OCI-LY1 (cell line): ENCODE data around the gene RNF224.
A peak's percentile ranks its signal among the peaks of the same experiment; 100 is the strongest.

Source experiments
- H2AFZ ChIP-seq: fragments of 200-600 bp; sonication (generic), shearing (Covaris generic); 2 replicates; pipeline ENCODE4 v1.6.0; 2014; ENCODE audit warnings: antibody characterized with exemption, mild to moderate bottlenecking, low read length
- H3F3A ChIP-seq: fragments of 200-600 bp; sonication (generic), shearing (Covaris generic); 2 replicates; pipeline ENCODE4 v1.6.0; 2014; ENCODE audit warnings: mild to moderate bottlenecking, antibody characterized with exemption, low read length, moderate library complexity; ENCODE audit not compliant: insufficient read depth
- H3K27ac ChIP-seq: fragments of 200-600 bp; sonication (generic); 2 replicates; pipeline ENCODE4 v1.5.1; 2014; ENCODE audit warnings: low read length, mixed run types, mild to moderate bottlenecking, low read depth; ENCODE audit not compliant: poor library complexity, severe bottlenecking
- H3K27me3 ChIP-seq: fragments of 200-600 bp; sonication (generic); 2 replicates; pipeline ENCODE4 v1.6.0; 2014; ENCODE audit warnings: antibody characterized with exemption, mild to moderate bottlenecking, low read length, moderate library complexity; ENCODE audit not compliant: insufficient read depth
- H3K36me3 ChIP-seq: fragments of 200-600 bp; sonication (generic); 2 replicates; pipeline ENCODE4 v1.6.1; 2014; ENCODE audit warnings: mild to moderate bottlenecking, antibody characterized with exemption, low read length, moderate library complexity, mixed read lengths; ENCODE audit not compliant: insufficient read depth
- H3K4me1 ChIP-seq: fragments of 200-600 bp; sonication (generic); 2 replicates; pipeline ENCODE4 v1.5.1; 2014; ENCODE audit warnings: mild to moderate bottlenecking, low read length, moderate library complexity; ENCODE audit not compliant: insufficient read depth, severe bottlenecking
- H3K4me2 ChIP-seq: fragments of 200-600 bp; sonication (generic), shearing (Covaris generic); 2 replicates; pipeline ENCODE4 v1.6.1; 2014; ENCODE audit warnings: low read length
- H3K4me3 ChIP-seq: fragments of 200-600 bp; sonication (generic); 2 replicates; pipeline ENCODE4 v1.5.1; 2014; ENCODE audit warnings: low read length, low read depth, mild to moderate bottlenecking, mixed read lengths; ENCODE audit not compliant: poor library complexity, severe bottlenecking
- H3K79me2 ChIP-seq: fragments of 200-600 bp; shearing (Covaris generic); 2 replicates; pipeline ENCODE4 v1.6.1; 2016; ENCODE audit warnings: mixed run types, low read length, mixed read lengths; ENCODE audit not compliant: insufficient read depth
- H3K9ac ChIP-seq: fragments of 200-600 bp; sonication (generic), shearing (Covaris generic); 2 replicates; pipeline ENCODE4 v1.6.1; 2014; ENCODE audit warnings: mild to moderate bottlenecking, low read length, mixed read lengths
- H3K9me2 ChIP-seq: fragments of 200-600 bp; sonication (generic), shearing (Covaris generic); 2 replicates; pipeline ENCODE4 v1.6.1; 2014; ENCODE audit warnings: low read depth, mild to moderate bottlenecking, low read length, mixed read lengths
- H3K9me3 ChIP-seq: fragments of 200-600 bp; shearing (Covaris generic); 2 replicates; pipeline ENCODE4 v1.6.1; 2014; ENCODE audit warnings: low read length, mixed read lengths
- H4K20me1 ChIP-seq: fragments of 200-600 bp; sonication (generic), shearing (Covaris generic); 2 replicates; pipeline ENCODE4 v1.6.0; 2016; ENCODE audit warnings: mild to moderate bottlenecking, low read length; ENCODE audit not compliant: insufficient read depth
- EZH2 ChIP-seq: fragments of 200-600 bp; sonication (generic), shearing (Covaris generic); IDR thresholded peaks from 2 replicates; pipeline ENCODE4 v1.8.0; 2017; ENCODE audit warnings: borderline replicate concordance, mixed run types, mild to moderate bottlenecking, antibody characterized with exemption, low read length, moderate library complexity, mixed read lengths
- TF ChIP-seq, protein P1 (sequence below): fragments of 200-600 bp; sonication (generic), shearing (Covaris generic); IDR thresholded peaks from 2 replicates; pipeline ENCODE4 v1.5.1; 2017; ENCODE audit warnings: mild to moderate bottlenecking, antibody characterized with exemption, low read length, moderate library complexity, mixed read lengths

RNF224 gene

DNA sequence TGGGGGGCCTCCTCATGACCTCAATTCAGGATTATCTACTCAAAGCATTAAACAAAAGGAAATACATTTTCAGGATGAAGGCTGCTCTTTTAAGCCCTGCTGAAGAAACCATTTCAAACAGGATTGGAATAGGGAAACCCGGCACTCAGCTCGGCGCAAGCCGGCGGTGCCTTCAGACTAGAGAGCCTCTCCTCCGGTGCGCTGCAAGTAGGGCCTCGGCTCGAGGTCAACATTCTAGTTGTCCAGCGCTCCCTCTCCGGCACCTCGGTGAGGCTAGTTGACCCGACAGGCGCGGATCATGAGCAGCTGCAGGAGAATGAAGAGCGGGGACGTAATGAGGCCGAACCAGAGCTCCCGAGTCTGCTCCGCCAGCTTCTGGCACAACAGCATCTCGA is 22.6 kb upstream of the RNF224 start:
- no peaks in the 10 kb centered on the region for H3K9me2 ChIP-seq
- H2AFZ ChIP-seq, result no peak overlapping the region
- no peaks in the 10 kb centered on the region for H3K9me3 ChIP-seq
- H3K79me2 ChIP-seq, result peaks cover 21% of the 10 kb centered on the region
- H3K4me2 ChIP-seq, result peak overlapping the region; percentile 98
- H3K9ac ChIP-seq, result peak overlapping the region; percentile 91
- peaks cover 56% of the 10 kb centered on the region for H3K4me1 ChIP-seq
- peak overlapping the region; percentile 43 for H3K27ac ChIP-seq
- H3K27me3 ChIP-seq, result no peaks in the 10 kb centered on the region; the same call in 1 of the 2 replicates
- no peaks in the 10 kb centered on the region for H4K20me1 ChIP-seq
- peak overlapping the region; percentile 88 for H3K4me3 ChIP-seq
- peaks cover 9% of the 10 kb centered on the region for H3K36me3 ChIP-seq
- H3F3A ChIP-seq, result no peaks in the 10 kb centered on the region
- TF ChIP-seq EZH2, result no peak
- TF ChIP-seq, protein P1, sequence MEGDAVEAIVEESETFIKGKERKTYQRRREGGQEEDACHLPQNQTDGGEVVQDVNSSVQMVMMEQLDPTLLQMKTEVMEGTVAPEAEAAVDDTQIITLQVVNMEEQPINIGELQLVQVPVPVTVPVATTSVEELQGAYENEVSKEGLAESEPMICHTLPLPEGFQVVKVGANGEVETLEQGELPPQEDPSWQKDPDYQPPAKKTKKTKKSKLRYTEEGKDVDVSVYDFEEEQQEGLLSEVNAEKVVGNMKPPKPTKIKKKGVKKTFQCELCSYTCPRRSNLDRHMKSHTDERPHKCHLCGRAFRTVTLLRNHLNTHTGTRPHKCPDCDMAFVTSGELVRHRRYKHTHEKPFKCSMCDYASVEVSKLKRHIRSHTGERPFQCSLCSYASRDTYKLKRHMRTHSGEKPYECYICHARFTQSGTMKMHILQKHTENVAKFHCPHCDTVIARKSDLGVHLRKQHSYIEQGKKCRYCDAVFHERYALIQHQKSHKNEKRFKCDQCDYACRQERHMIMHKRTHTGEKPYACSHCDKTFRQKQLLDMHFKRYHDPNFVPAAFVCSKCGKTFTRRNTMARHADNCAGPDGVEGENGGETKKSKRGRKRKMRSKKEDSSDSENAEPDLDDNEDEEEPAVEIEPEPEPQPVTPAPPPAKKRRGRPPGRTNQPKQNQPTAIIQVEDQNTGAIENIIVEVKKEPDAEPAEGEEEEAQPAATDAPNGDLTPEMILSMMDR, result no peak

GRCh38 chr9:137205126-137206069 is 21.9 kb upstream of the RNF224 start, which contains the start of the genes NDOR1 and TMEM203:
NDOR1 (plus strand) TSS chr9:137205700; CDS start chr9:137205778, 78 bp downstream.
TMEM203 (minus strand) TSS chr9:137205648; CDS start chr9:137205414, 234 bp downstream.
- no peaks in the 10 kb centered on the region for H3K9me3 ChIP-seq
- H3K4me2 ChIP-seq, result peak within 1 kb of the TSS; percentile 98
- H3F3A ChIP-seq, result no peaks in the 10 kb centered on the region
- H3K4me1 ChIP-seq, result peaks cover 54% of the 10 kb centered on the region
- no peak for TF ChIP-seq EZH2
- TF ChIP-seq, protein P1, result no peak
- H3K79me2 ChIP-seq, result peaks cover 21% of the 10 kb centered on the region
- H3K36me3 ChIP-seq, result peaks cover 15% of the 10 kb centered on the region
- H3K27ac ChIP-seq, result peak within 1 kb of the TSS; percentile 43
- no peaks in the 10 kb centered on the region for H4K20me1 ChIP-seq
- peak within 1 kb of the TSS; percentile 91 for H3K9ac ChIP-seq
- no peaks in the 10 kb centered on the region for H3K9me2 ChIP-seq
- H3K27me3 ChIP-seq, result no peaks in the 10 kb centered on the region
- H3K4me3 ChIP-seq, result peak within 1 kb of the TSS; percentile 88
- H2AFZ ChIP-seq, result no peak within 1 kb of the TSS

DNA sequence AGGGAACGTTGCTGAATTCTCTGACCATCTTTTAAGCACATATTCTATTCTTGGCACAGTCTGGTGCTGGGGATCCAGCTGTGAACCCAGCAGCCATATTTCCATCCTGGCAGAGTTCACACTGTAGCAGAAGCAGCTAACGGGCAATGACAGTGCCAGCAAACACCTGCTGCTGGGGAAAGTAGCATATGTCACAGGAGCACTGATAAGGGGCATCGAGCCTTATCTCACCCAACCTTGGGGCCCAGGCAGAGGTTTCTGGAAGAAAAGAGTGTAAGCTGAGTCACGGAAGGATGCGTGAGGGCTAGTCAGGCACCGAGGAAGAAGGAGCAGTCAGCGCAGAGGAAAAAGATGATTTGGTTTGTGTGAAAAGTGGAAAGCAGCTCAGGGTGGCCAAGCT is 20.7 kb upstream of the RNF224 start:
- H3K9me3 ChIP-seq, result no peaks in the 10 kb centered on the region
- no peaks in the 10 kb centered on the region for H3K9me2 ChIP-seq
- TF ChIP-seq, protein P1, result no peak
- TF ChIP-seq EZH2, result no peak
- H2AFZ ChIP-seq, result no peak overlapping the region
- peak overlapping the region; percentile 98 for H3K4me2 ChIP-seq
- peak overlapping the region; percentile 88 for H3K4me3 ChIP-seq
- H3K27ac ChIP-seq, result no peak overlapping the region
- H3K79me2 ChIP-seq, result peaks cover 21% of the 10 kb centered on the region
- no peaks in the 10 kb centered on the region for H3K27me3 ChIP-seq
- H3K36me3 ChIP-seq, result peaks cover 15% of the 10 kb centered on the region
- H3K4me1 ChIP-seq, result peaks cover 49% of the 10 kb centered on the region
- no peaks in the 10 kb centered on the region for H3F3A ChIP-seq
- H4K20me1 ChIP-seq, result no peaks in the 10 kb centered on the region
- H3K9ac ChIP-seq, result peak overlapping the region; percentile 91
